Activated B cell treated with CpG ODN at 0.5 μM for 24 hours (primary cell): ENCODE data around the gene DNAH7. TPM values are rescaled to one million over a fixed set of nuclear protein-coding genes. Genes with fewer than 3 reads are reported as not detected.

ENCODE experiments used
- ATAC-seq: fragments of 200-7000 bp; cut with Tn5 transposase; one replicate; pipeline ENCODE4 v1.10.0; 2021; ENCODE audit warnings: low read depth, mild to moderate bottlenecking, moderate library complexity
- CTCF ChIA-PET: fragments of 350-600 bp; sonication (Branson Sonifier 250); formaldehyde crosslinking; loops from one replicate; lab custom pipeline; 2021; ENCODE audit warnings: antibody characterized with exemption; lab: Charles Lee
- POLR2A ChIA-PET: fragments of 350-600 bp; sonication (Branson Sonifier 250); formaldehyde crosslinking; loops from one replicate; lab custom pipeline; 2021; ENCODE audit warnings: antibody characterized with exemption; lab: Charles Lee
- DNase-seq: peaks from one replicate; pipeline ENCODE4 v3.0.0; 2022
- H3K27ac Mint-ChIP-seq: one replicate; pipeline ENCODE4 v1.8.0; 2020; ENCODE audit warnings: mixed read lengths
- H3K27me3 Mint-ChIP-seq: one replicate; pipeline ENCODE4 v1.8.0; 2021; ENCODE audit warnings: mixed read lengths
- H3K36me3 Mint-ChIP-seq: one replicate; pipeline ENCODE4 v1.8.0; 2021; ENCODE audit warnings: low read depth, mixed read lengths
- H3K4me1 Mint-ChIP-seq: one replicate; pipeline ENCODE4 v1.8.0; 2021; ENCODE audit warnings: mixed read lengths
- H3K4me3 Mint-ChIP-seq: one replicate; pipeline ENCODE4 v1.8.0; 2020; ENCODE audit warnings: mild to moderate bottlenecking, mixed read lengths
- H3K9me3 Mint-ChIP-seq: one replicate; pipeline ENCODE4 v1.8.0; 2020; ENCODE audit warnings: mixed read lengths
- CTCF ChIP-seq: fragments of 200-600 bp; IDR thresholded peaks from one replicate; pipeline ENCODE4 v1.8.0; 2022; ENCODE audit warnings: antibody characterized with exemption, mild to moderate bottlenecking
- intact Hi-C: fragments of 100-400 bp; cut with micrococcal nuclease; formaldehyde crosslinking; loops from one replicate; pipeline ENCODE4 v1.15.1; 2024
- total RNA-seq: library from RNA; stranded (reverse); gene quantifications from 2 replicates; pipeline ENCODE4 v1.2.3, GENCODE V29; 2022

Gene DNAH7
- total RNA-seq, 1 donor from 2014 or later: 0.29 TPM

GRCh38 chr2:195768431-195768830 is 300.2 kb downstream of the DNAH7 start:
- Mint-ChIP-seq H3K36me3 (no peaks in the 10 kb centered on the region), H3K9me3 (peaks cover 16% of the 10 kb centered on the region), H3K4me3 (no peak overlapping the region), H3K4me1 (no peaks in the 10 kb centered on the region), H3K27me3 (no peaks in the 10 kb centered on the region), H3K27ac (no peak overlapping the region)
- ATAC-seq: no peak
- TF ChIP-seq CTCF: no peak
- intact Hi-C loops: no loop called here
- POLR2A ChIA-PET: no interaction called here
- no peak for DNase-seq
- CTCF ChIA-PET: no interaction called here

- intact Hi-C loops: no loop called here
- ChIA-PET CTCF (no interaction called here), POLR2A (no interaction called here)
- Mint-ChIP-seq H3K27ac (no peak overlapping the region), H3K4me3 (no peak overlapping the region), H3K36me3 (no peaks in the 10 kb centered on the region), H3K27me3 (no peaks in the 10 kb centered on the region), H3K9me3 (peaks cover 30% of the 10 kb centered on the region), H3K4me1 (no peaks in the 10 kb centered on the region)
- DNase-seq: no peak
- no peak for ATAC-seq
- no peak for TF ChIP-seq CTCF
These were observed 301.9 kb downstream of the DNAH7 start for GRCh38 chr2:195766691-195767090.

- peaks cover 42% of the 10 kb centered on the region for H3K9me3 Mint-ChIP-seq
- ChIA-PET POLR2A (no interaction called here), CTCF (no interaction called here)
These were observed 304.8 kb downstream of the DNAH7 start for GRCh38 chr2:195763866-195764265.

GRCh38 chr2:195759877-195760276 is 308.8 kb downstream of the DNAH7 start:
- CTCF ChIA-PET: no interaction called here
- no peaks in the 10 kb centered on the region for H3K27me3 Mint-ChIP-seq
- TF ChIP-seq CTCF: no peak
- intact Hi-C loops: no loop called here
- DNase-seq: no peak
- ATAC-seq: no peak
- H3K27ac Mint-ChIP-seq: no peak overlapping the region
- H3K9me3 Mint-ChIP-seq: peaks cover 34% of the 10 kb centered on the region
- no peak overlapping the region for H3K4me3 Mint-ChIP-seq
- H3K36me3 Mint-ChIP-seq: no peaks in the 10 kb centered on the region
- H3K4me1 Mint-ChIP-seq: no peaks in the 10 kb centered on the region
- POLR2A ChIA-PET: no interaction called here

More at GRCh38 chr2:195763866-195764265, 304.8 kb downstream of the DNAH7 start:
- ATAC-seq (no peak), DNase-seq (no peak)
- intact Hi-C loops: no loop called here
- Mint-ChIP-seq H3K36me3 (no peaks in the 10 kb centered on the region), H3K27me3 (no peaks in the 10 kb centered on the region), H3K4me1 (no peaks in the 10 kb centered on the region), H3K4me3 (no peak overlapping the region), H3K27ac (no peak overlapping the region)
- TF ChIP-seq CTCF: no peak

- Mint-ChIP-seq H3K36me3 (no peaks in the 10 kb centered on the region), H3K4me1 (no peaks in the 10 kb centered on the region), H3K4me3 (no peak overlapping the region), H3K27me3 (no peaks in the 10 kb centered on the region), H3K9me3 (peaks cover 28% of the 10 kb centered on the region), H3K27ac (no peak overlapping the region)
- no peak for TF ChIP-seq CTCF
- ChIA-PET CTCF (no interaction called here), POLR2A (no interaction called here)
- intact Hi-C loops: no loop called here
- ATAC-seq: no peak
- no peak for DNase-seq
These were observed 309.8 kb downstream of the DNAH7 start for GRCh38 chr2:195758846-195759245.
